OCI-M2 (cell line): ENCODE measurements around the gene COG6.

Experiments used
- DNase-seq: peaks from one replicate; lab custom pipeline; 2025; ENCODE audit not compliant: unreplicated experiment; lab: John Stamatoyannopoulos, UW

COG6 gene

GRCh38 chr13:39767791-39768517, 112.5 kb downstream of the COG6 start:
- no peak for DNase-seq

GRCh38 chr13:39768962-39769361, 113.5 kb downstream of the COG6 start:
- no peak for DNase-seq

- no peak for DNase-seq
Measured at GRCh38 chr13:39770221-39771090, 115.0 kb downstream of the COG6 start.

GRCh38 chr13:39773833-39774232, 118.4 kb downstream of the COG6 start:
- no peak for DNase-seq

- DNase-seq: no peak
Measured at GRCh38 chr13:39776439-39776838, 121.0 kb downstream of the COG6 start.

- no peak for DNase-seq
Measured at GRCh38 chr13:39777021-39777420, 121.6 kb downstream of the COG6 start.

- no peak for DNase-seq
Measured at GRCh38 chr13:39777527-39778061, 122.1 kb downstream of the COG6 start.

GRCh38 chr13:39779337-39780265, 124.1 kb downstream of the COG6 start:
- DNase-seq: no peak

GRCh38 chr13:39780711-39781110, 125.2 kb downstream of the COG6 start:
- no peak for DNase-seq

- no peak for DNase-seq
Measured at GRCh38 chr13:39781381-39781780, 125.9 kb downstream of the COG6 start.

GRCh38 chr13:39783051-39783450, 127.6 kb downstream of the COG6 start:
- no peak for DNase-seq

GRCh38 chr13:39784347-39784746, 128.9 kb downstream of the COG6 start:
- DNase-seq: no peak

GRCh38 chr13:39786091-39786490, 130.6 kb downstream of the COG6 start:
- no peak for DNase-seq

GRCh38 chr13:39787086-39787487, 131.6 kb downstream of the COG6 start:
- no peak for DNase-seq

GRCh38 chr13:39788102-39788501, 132.6 kb downstream of the COG6 start:
- no peak for DNase-seq

GRCh38 chr13:39789451-39789850, 134.0 kb downstream of the COG6 start:
- no peak for DNase-seq
